ENCODE data around the gene SULT2A1. TPM values are rescaled to one million over a fixed set of nuclear protein-coding genes. Genes with fewer than 3 reads are reported as not detected.
"Not testable (repeated sequence)": the region's sequence is repeated elsewhere in the genome, so short reads cannot be mapped to it uniquely, and the experiment has no call there.

Gene SULT2A1
- total RNA-seq, 2 experiments from 2014 or later = not detected

DNA sequence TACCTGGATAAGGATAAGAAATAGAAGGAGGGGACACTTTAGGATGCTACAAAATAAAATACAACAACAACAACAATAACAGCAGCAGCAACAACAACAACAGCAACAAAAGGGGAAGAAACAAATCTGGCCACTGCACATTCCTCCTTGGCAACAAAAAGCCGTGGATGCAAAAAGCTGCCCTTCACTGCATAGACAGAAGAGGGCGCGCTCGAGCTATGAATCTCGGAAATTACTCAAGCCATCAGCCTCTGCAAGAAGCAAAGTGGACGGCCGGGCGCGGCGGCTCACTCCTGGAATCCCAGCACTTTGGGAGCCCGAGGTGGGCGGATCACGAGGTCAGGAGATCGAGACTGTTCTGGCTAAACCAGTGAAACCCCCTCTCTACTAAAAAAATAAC lies 23.2 kb upstream of the SULT2A1 start:
- intact Hi-C loops (cut with DNase I, micrococcal nuclease); POLR2A ChIA-PET; CTCF ChIA-PET: not testable (repeated sequence)

GRCh38 chr19:47901370-47901769 lies 15.3 kb upstream of the SULT2A1 start:
- ATAC-seq (ENCODE audit: poor library complexity) (no peak), DNase-seq (no peak)
- Histone ChIP-seq H3K4me3 (ENCODE audit: low read length) (no peak overlapping the region), H3K27ac (ENCODE audit: low read depth in 1 of 2, low read length in 2 of 2) (no peak overlapping the region), H3K36me3 (ENCODE audit: insufficient read depth, low read length) (no peaks in the 10 kb centered on the region), H3K9me3 (ENCODE audit: control insufficient read depth in 1 of 2, insufficient read depth in 1 of 2, low read length in 2 of 2) (no peaks in the 10 kb centered on the region), H3K27me3 (ENCODE audit: control insufficient read depth in 1 of 2, insufficient read depth in 2 of 2, low read length in 2 of 2) (peaks cover 0 to 4% of the 10 kb centered on the region in 2 experiments), H3K4me1 (ENCODE audit: insufficient read depth, low read length) (no peaks in the 10 kb centered on the region)
- TF ChIP-seq, protein P1, sequence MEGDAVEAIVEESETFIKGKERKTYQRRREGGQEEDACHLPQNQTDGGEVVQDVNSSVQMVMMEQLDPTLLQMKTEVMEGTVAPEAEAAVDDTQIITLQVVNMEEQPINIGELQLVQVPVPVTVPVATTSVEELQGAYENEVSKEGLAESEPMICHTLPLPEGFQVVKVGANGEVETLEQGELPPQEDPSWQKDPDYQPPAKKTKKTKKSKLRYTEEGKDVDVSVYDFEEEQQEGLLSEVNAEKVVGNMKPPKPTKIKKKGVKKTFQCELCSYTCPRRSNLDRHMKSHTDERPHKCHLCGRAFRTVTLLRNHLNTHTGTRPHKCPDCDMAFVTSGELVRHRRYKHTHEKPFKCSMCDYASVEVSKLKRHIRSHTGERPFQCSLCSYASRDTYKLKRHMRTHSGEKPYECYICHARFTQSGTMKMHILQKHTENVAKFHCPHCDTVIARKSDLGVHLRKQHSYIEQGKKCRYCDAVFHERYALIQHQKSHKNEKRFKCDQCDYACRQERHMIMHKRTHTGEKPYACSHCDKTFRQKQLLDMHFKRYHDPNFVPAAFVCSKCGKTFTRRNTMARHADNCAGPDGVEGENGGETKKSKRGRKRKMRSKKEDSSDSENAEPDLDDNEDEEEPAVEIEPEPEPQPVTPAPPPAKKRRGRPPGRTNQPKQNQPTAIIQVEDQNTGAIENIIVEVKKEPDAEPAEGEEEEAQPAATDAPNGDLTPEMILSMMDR (IDR thresholded peaks at IDR 0.05) = no peak
- Mint-ChIP-seq H3K4me1 (ENCODE audit: low read depth) (no peaks in the 10 kb centered on the region), H3K9me3 (no peaks in the 10 kb centered on the region), H3K27me3 (peaks cover 22% of the 10 kb centered on the region), H3K27ac (no peak overlapping the region), H3K4me3 (no peak overlapping the region), H3K36me3 (ENCODE audit: low read depth) (no peaks in the 10 kb centered on the region)
- intact Hi-C loops (cut with DNase I, micrococcal nuclease) = no loop called here
- CTCF ChIA-PET = no interaction called here
- POLR2A ChIA-PET = no interaction called here

More for the DNA sequence above, 23.2 kb upstream of the SULT2A1 start:
- not testable (repeated sequence) for H3K9me3 Mint-ChIP-seq; H3K4me3 Mint-ChIP-seq; H3K4me3 ChIP-seq (ENCODE audit: low read length); H3K27ac Mint-ChIP-seq; ATAC-seq (ENCODE audit: poor library complexity); H3K4me1 ChIP-seq (ENCODE audit: insufficient read depth, low read length); H3K27me3 ChIP-seq (ENCODE audit: control insufficient read depth in 1 of 2, insufficient read depth in 2 of 2, low read length in 2 of 2); H3K36me3 Mint-ChIP-seq (ENCODE audit: low read depth); H3K27me3 Mint-ChIP-seq; H3K4me1 Mint-ChIP-seq (ENCODE audit: low read depth); H3K27ac ChIP-seq (ENCODE audit: low read depth in 1 of 2, low read length in 2 of 2); H3K9me3 ChIP-seq (ENCODE audit: control insufficient read depth in 1 of 2, insufficient read depth in 1 of 2, low read length in 2 of 2); H3K36me3 ChIP-seq (ENCODE audit: insufficient read depth, low read length)
- TF ChIP-seq, protein P1 (IDR thresholded peaks at IDR 0.05) = peak; percentile 65
- peak in 11 of 14 experiments; percentile 20 to 77 (median 63) for DNase-seq

DNA sequence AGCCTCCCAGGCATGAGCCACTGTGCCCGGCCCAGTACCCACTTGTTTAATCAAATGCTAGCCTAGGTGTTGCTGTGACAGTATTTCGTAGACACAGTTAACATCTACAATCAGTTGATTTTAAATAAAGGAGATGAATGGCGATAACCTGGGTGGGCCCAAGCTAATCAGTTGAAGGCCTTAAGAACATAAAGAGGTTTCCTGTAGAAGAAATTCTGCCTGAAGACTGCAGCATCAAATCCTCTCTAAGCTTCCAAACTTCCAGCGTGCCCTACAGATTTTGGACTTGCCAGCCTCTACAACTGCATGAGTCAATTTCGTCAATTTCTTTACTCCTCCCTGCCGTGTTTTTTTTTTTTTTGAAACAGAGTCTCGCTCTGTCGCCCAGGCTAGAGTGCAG lies 13.2 kb upstream of the SULT2A1 start:
- TF ChIP-seq, protein P1 (IDR thresholded peaks at IDR 0.05) = no peak
- intact Hi-C loops (cut with DNase I, micrococcal nuclease) = no loop called here
- Mint-ChIP-seq H3K4me3 (no peak overlapping the region), H3K27me3 (peaks cover 22% of the 10 kb centered on the region), H3K4me1 (ENCODE audit: low read depth) (no peaks in the 10 kb centered on the region), H3K9me3 (no peaks in the 10 kb centered on the region), H3K27ac (no peak overlapping the region), H3K36me3 (ENCODE audit: low read depth) (no peaks in the 10 kb centered on the region)
- Histone ChIP-seq H3K27ac (ENCODE audit: low read depth in 1 of 2, low read length in 2 of 2) (no peak overlapping the region), H3K4me1 (ENCODE audit: insufficient read depth, low read length) (no peaks in the 10 kb centered on the region), H3K27me3 (ENCODE audit: control insufficient read depth in 1 of 2, insufficient read depth in 2 of 2, low read length in 2 of 2) (peaks cover 0 to 4% of the 10 kb centered on the region in 2 experiments), H3K9me3 (ENCODE audit: control insufficient read depth in 1 of 2, insufficient read depth in 1 of 2, low read length in 2 of 2) (peaks cover 0 to 4% of the 10 kb centered on the region in 2 experiments), H3K36me3 (ENCODE audit: insufficient read depth, low read length) (no peaks in the 10 kb centered on the region), H3K4me3 (ENCODE audit: low read length) (no peak overlapping the region)
- POLR2A ChIA-PET = no interaction called here
- DNase-seq (no peak), ATAC-seq (ENCODE audit: poor library complexity) (no peak)
- CTCF ChIA-PET = no interaction called here
